WTC11 (cell line): Measurements from ENCODE around the gene ZNF212. TPM values are rescaled to one million over a fixed set of nuclear protein-coding genes. Genes with fewer than 3 reads are reported as not detected.

ENCODE experiments used
- ATAC-seq: fragments of 200-7000 bp; cut with Tn5 transposase; 2 replicates; pipeline ENCODE4 v1.10.0; 2021; ENCODE audit warnings: mild to moderate bottlenecking, moderate library complexity
- CTCF ChIA-PET: fragments of 300-600 bp; sonication (Branson Sonifier 250); formaldehyde crosslinking; loops from one replicate; lab custom pipeline; 2021; ENCODE audit warnings: antibody characterized with exemption; lab: Charles Lee
- POLR2A ChIA-PET: fragments of 350-600 bp; sonication (Branson Sonifier 250); formaldehyde crosslinking; loops from one replicate; lab custom pipeline; 2021; ENCODE audit warnings: antibody characterized with exemption; lab: Charles Lee
- DNase-seq: peaks from one replicate; pipeline ENCODE4 v3.0.0; 2021; ENCODE audit warnings: low spot score
- H3K27ac Mint-ChIP-seq: 2 replicates; pipeline ENCODE4 v1.8.0; 2021; ENCODE audit warnings: mixed read lengths
- H3K27me3 Mint-ChIP-seq: 2 replicates; pipeline ENCODE4 v1.8.0; 2021; ENCODE audit warnings: low read depth, mild to moderate bottlenecking, moderate library complexity, mixed read lengths
- H3K36me3 Mint-ChIP-seq: 2 replicates; pipeline ENCODE4 v1.8.0; 2021; ENCODE audit warnings: mixed read lengths
- H3K4me1 Mint-ChIP-seq: 2 replicates; pipeline ENCODE4 v1.8.0; 2022; ENCODE audit warnings: mixed read lengths
- H3K4me3 Mint-ChIP-seq: 2 replicates; pipeline ENCODE4 v1.8.0; 2021; ENCODE audit warnings: mild to moderate bottlenecking, moderate library complexity, mixed read lengths
- H3K9me3 Mint-ChIP-seq: 2 replicates; pipeline ENCODE4 v1.8.0; 2021; ENCODE audit warnings: mixed read lengths
- ZNF232 ChIP-seq: sonication (generic); formaldehyde crosslinking; IDR thresholded peaks from 2 replicates; pipeline ENCODE4 v1.8.0; 2022; ENCODE audit warnings: mild to moderate bottlenecking, missing genetic modification reagents
- ZNF317 ChIP-seq: sonication (generic); formaldehyde crosslinking; IDR thresholded peaks from 2 replicates; pipeline ENCODE4 v1.8.1; 2023; ENCODE audit warnings: low read depth, mild to moderate bottlenecking, moderate library complexity, missing genetic modification reagents, borderline replicate concordance
- ZNF396 ChIP-seq: fragments of 250-450 bp; sonication (Bioruptor Pico); IDR thresholded peaks from 2 replicates; pipeline ENCODE4 v1.8.0; 2021; ENCODE audit warnings: mild to moderate bottlenecking, moderate library complexity, borderline replicate concordance
- total RNA-seq: library from RNA; stranded (reverse); gene quantifications from 3 replicates; pipeline ENCODE4 v1.2.3, GENCODE V29; 2021
- TF ChIP-seq, protein P1 (sequence below): sonication (generic); formaldehyde crosslinking; IDR thresholded peaks from 2 replicates; pipeline ENCODE4 v1.8.1; 2023; ENCODE audit warnings: mild to moderate bottlenecking, missing genetic modification reagents, moderate library complexity

The ZNF212 gene
- total RNA-seq, 1 experiment from 2014 or later, result 23.0 TPM

- no peak overlapping the region for H3K4me3 Mint-ChIP-seq
- no peaks in the 10 kb centered on the region; the same call in 1 of the 2 replicates for H3K36me3 Mint-ChIP-seq
- peaks cover 8% of the 10 kb centered on the region; the same call in 1 of the 2 replicates for H3K27me3 Mint-ChIP-seq
- DNase-seq (no peak), ATAC-seq (no peak)
- H3K4me1 Mint-ChIP-seq, result peaks cover 14% of the 10 kb centered on the region
- TF ChIP-seq ZNF396 (CRISPR knock-in tag) (no peak), ZNF232 (CRISPR knock-in tag) (no peak), ZNF317 (CRISPR knock-in tag) (no peak)
- TF ChIP-seq, protein P1, sequence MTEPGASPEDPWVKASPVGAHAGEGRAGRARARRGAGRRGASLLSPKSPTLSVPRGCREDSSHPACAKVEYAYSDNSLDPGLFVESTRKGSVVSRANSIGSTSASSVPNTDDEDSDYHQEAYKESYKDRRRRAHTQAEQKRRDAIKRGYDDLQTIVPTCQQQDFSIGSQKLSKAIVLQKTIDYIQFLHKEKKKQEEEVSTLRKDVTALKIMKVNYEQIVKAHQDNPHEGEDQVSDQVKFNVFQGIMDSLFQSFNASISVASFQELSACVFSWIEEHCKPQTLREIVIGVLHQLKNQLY (CRISPR knock-in tag), result no peak
- TF ChIP-seq, all 79 proteins: peak for 0
- ChIA-PET POLR2A (no interaction called here), CTCF (no interaction called here)
- Mint-ChIP-seq H3K9me3 (peaks cover 17% of the 10 kb centered on the region), H3K27ac (no peak overlapping the region)
Observed at GRCh38 chr7:149304006-149304405, 64.6 kb downstream of the ZNF212 start.

Other genes starting within 250 kb of the ZNF212 start
- gene PDIA4, start 211.1 kb upstream of the ZNF212 start, total RNA-seq, result 286 to 341 TPM (median 289 TPM) in 3 replicates
- gene ZNF786, start 148.9 kb upstream of the ZNF212 start, total RNA-seq, result 11.4 to 13.0 TPM (median 11.8 TPM) in 3 replicates
- 3.8 to 5.8 TPM (median 4.9 TPM) in 3 replicates for gene ZNF425, start 113.3 kb upstream of the ZNF212 start, total RNA-seq
- gene ZNF398, start 92.2 kb upstream of the ZNF212 start, total RNA-seq, result 57.8 to 63.2 TPM (median 58.9 TPM) in 3 replicates
- 34.8 to 39.3 TPM (median 38.5 TPM) in 3 replicates for gene ZNF282, start 44.1 kb upstream of the ZNF212 start, total RNA-seq
- gene ZNF783, start 22.5 kb downstream of the ZNF212 start, total RNA-seq, result 9.9 to 12.1 TPM (median 12.0 TPM) in 3 replicates
- 12.0 to 13.6 TPM (median 12.6 TPM) in 3 replicates for gene ZNF777, start 221.4 kb downstream of the ZNF212 start, total RNA-seq